ENCODE results near the gene CA10. TPM values are rescaled to one million over a fixed set of nuclear protein-coding genes. Genes with fewer than 3 reads are reported as not detected.

CA10 gene
- polyA plus RNA-seq, 1 donor = 14.7 TPM

- DNase-seq = no peak
These were observed 513.5 kb downstream of the CA10 start for GRCh38 chr17:51645056-51645455.

DNA sequence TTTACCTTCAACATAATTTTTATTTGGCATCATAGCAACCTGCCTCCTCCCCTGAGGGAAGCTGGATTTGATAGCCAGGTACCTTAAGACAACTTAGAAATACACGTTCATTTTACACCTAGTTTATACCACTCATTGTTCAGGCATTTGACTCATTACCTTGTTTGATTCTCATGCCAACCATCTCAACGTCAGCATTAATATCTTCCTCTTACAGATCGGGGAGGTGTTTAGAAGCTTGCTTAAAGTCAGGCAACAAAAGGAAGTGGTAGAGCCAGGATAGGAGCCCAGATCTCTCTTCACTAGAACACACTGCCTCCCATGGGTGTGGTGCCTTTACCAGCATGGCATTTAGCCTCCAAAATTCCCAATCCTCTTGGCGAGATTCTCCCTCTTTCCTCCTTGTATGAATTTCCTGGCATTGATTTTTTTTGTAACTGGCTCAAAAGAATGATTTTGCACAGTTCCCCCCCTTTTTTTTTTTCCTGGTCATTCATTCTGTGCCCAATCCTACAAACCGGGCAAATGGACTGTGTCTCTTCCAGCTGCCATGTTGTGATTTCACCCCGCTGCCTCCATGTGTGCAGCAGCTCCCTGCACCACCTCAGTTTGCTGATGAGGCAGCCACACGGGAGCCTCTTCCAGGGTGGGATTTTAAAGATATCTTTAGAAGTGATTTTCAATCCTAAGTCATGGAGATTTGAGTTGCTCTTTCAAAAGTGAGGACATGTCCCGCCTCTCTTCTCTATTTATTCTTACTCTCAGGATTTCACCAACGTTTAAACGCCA lies 514.6 kb downstream of the CA10 start:
- DNase-seq = no peak

DNA sequence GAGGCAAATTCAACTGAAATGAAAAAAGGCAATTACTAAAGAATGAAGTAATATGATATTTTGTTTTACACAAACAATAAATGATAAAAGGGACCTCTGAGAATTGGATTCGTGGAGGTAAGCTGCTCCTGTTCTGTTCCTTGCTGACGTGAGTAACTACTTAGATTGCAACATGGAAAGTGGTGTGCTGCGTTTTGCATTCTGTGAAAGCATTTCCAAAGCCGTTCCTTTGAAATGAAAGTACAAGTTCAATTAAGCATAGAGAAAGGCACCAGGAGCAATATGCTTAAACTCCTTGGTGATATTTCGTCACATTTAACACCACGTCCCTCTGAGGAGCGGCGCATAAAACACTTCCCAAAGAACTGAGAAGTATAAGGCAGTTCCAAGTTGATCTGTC lies 516.5 kb downstream of the CA10 start:
- DNase-seq = no peak

GRCh38 chr17:51640108-51640622 lies 518.3 kb downstream of the CA10 start:
- no peak for DNase-seq

GRCh38 chr17:51638971-51639370 lies 519.5 kb downstream of the CA10 start:
- no peak for DNase-seq

GRCh38 chr17:51636291-51636690 lies 522.2 kb downstream of the CA10 start:
- DNase-seq = no peak

DNA sequence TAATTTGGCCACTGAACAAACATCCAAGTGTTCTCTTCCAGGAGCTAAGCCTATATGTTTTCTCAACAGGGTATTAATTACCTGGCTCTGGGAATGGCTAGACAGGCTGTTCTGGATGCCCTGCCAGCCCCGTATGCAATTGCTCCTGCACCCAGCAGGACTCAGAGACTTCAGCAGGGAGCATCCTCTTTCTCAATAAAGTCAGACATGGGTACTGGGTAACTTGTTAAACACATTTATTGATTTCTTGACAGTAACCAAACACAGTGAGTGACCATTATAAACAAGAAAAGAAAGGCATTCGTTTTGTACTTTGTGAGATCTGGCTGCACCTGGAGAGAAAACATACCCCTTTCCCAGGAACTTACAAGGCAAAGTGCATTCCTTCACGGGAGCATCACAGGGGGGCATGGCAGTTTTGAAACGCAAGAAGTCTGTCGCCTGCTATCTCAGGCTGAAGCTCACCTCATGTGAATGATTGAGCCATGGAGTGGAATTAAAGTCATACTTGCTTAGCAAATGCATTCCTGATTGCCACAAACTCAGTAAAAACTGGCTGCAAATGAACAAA lies 528.3 kb downstream of the CA10 start:
- DNase-seq = no peak

GRCh38 chr17:51629232-51629631 lies 529.3 kb downstream of the CA10 start:
- no peak for DNase-seq

- DNase-seq = no peak
These were observed 530.7 kb downstream of the CA10 start for GRCh38 chr17:51627779-51628178.

DNA sequence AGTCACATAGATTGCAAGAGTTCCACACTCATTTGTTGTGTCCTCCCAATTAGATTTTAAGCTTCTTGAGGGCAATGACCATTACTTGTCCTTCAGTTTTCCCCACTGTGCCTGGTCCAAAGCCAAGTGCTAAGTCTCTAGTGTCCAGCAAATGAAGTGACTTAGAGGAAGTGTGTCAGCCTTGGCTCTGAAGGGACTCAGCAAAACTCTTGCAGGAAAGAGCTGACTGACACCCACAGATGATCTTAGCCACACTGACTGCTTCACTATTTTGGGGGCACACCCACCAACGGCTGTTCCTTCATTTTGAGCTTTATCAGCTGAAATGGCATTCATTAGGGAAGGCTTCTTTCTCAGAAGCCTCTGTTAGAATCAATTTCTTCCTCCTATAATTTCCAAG lies 540.0 kb downstream of the CA10 start:
- no peak for DNase-seq

- no peak for DNase-seq
These were observed 540.5 kb downstream of the CA10 start for GRCh38 chr17:51617986-51618385.

- no peak for DNase-seq
These were observed 545.3 kb downstream of the CA10 start for GRCh38 chr17:51613255-51613654.

DNA sequence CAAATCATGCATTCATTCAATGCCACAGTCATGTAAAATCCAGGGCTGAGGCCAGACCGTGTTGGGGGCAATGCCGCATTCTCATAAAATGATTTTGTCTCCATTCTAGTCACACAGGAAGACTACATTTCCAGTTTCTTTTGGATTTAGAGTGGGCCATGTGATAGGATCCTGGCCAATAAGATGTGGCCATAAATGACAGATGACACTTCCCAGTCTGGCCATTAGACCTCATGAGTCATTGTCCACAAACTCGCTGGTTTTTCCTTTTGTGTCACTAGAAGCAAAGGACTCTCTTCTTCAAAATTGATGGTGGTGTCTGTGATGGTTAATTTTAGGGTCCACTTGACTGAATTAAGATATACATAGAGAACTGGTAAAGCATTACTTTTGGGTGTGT lies 545.8 kb downstream of the CA10 start:
- no peak for DNase-seq

- no peak for DNase-seq
These were observed 546.9 kb downstream of the CA10 start for GRCh38 chr17:51611585-51611984.

GRCh38 chr17:51610834-51611233 lies 547.7 kb downstream of the CA10 start:
- no peak for DNase-seq

DNA sequence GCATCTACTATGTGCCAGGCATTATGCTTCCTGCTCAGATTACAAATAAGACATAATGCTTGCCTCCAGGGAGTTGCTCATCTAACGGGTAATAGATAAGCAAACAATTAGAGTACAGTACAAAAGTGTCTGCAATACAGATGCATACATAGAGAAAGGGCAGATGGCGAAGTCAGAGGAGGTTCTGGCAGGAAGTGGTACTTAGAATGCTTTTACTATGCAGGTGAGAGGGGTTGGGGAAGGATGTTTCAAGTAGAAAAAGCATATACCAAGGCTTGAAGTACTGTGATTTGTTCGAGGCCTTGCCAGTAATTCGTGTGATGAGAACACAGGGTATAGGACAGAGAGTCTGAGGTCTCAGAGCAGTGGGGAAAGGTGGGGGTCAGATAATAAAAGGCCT lies 548.4 kb downstream of the CA10 start:
- no peak for DNase-seq

DNA sequence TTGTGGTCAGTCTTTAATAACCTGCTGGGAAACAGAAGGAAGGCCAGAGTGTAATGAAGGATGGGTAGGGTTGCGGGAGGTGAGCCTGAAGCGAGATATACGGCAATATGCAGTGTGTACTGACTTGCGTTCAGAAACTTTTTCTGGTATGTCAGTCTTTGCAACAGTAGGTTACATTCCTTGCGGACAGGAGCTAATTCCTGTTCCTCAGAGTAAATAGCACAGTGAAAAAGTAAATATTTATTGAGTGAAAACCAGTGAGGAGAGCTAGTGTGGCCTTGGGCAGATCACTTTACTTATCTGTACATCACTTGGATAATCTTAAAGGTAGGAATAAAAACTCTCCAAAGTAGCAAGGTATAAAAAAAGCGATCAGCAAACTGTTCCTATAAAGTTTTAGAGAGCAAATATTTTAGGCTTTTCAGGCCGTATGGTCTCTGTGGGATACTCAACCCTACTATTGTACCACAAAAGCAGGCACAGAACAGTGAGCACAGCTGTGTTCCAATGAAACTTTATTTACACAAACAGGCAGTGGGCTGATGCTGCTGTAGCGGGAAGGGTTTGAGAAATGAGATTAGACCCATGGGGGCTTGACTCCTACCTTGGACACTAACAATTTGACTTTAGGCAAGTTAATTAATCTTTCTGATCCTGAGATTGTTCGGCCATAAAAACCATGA lies 550.1 kb downstream of the CA10 start:
- no peak for DNase-seq

DNA sequence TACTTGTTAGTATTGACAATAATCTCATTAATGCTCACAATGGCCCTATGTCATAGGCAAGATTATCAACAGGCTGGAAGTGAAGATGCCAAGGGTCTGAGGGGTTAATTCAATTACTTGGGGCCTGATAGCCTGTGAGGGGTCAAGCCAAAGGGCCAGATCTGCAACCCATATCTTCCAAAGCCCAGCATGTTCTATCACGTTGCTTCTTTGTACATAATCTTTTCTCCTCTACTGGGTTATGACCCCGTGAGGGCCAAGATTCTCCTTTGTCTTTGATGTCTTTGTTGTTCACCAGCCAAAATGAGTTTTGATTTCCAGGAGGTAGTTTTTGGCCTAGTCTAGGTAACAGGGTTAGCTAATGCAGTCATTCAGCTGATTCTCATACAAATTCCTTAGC lies 551.0 kb downstream of the CA10 start:
- DNase-seq = no peak

DNA sequence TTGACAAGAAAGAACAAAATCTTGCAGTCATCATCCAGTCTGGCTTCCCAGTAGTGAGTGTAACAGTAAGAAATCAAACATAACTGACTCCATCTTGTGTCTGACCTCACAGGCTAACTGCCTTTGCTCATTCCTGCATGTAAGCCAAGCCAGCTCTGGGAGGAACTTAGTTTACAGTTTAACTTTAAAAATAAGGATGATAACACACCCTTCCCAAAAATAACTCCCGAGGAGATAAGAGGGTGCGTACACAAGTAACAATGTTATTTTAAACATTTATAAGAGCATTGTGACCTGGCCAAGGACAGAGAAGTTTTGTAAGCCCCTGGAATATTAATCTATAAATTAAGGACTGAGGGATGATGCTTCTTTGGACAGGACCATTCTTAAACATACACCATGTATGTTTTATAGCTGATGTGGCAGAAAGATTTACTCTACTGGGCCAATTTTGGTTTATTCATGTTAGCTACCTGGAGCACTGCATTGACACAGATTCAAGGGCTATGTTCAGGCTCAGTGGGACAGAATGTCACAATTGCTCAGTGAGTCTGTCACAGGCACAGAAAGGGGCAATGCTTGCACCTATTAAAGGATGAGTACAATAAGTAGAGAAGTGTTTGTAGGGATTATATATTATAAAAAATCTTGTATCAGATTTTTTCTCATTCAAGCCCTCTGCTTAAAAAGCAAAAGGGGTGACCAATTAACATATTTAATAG lies 554.1 kb downstream of the CA10 start:
- no peak for DNase-seq

GRCh38 chr17:51601622-51602261 lies 556.8 kb downstream of the CA10 start:
- no peak for DNase-seq

- DNase-seq = no peak
These were observed 559.7 kb downstream of the CA10 start for GRCh38 chr17:51598824-51599223.

- no peak for DNase-seq
These were observed 561.2 kb downstream of the CA10 start for GRCh38 chr17:51597345-51597744.
